NCI-H128 (cell line): Measurements from ENCODE around the gene HMCES.
A peak's percentile ranks its signal among the peaks of the same experiment; 100 is the strongest.

ENCODE experiments used
- DNase-seq: peaks from one replicate; lab custom pipeline; 2025; ENCODE audit not compliant: unreplicated experiment; lab: John Stamatoyannopoulos, UW

HMCES gene

DNA sequence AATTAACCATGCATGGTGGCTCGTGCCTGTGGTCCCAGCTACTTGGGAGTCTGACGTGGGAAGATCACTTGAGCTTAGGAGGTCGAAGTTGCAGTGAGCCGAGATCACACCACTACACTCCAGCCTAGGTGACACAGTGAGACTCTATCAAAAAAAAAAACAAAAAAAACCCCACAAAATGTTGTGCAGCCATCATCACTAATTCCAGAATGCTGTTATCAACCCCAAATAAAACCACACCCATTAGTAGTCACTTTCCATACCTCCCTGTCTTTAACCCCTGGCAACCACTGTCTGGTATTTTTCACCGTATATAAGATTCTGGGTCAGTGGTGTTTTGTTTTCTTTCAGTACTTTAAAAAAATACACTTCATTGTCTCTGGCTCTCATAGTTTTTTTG lies 16.6 kb downstream of the HMCES start:
- DNase-seq, result no peak

DNA sequence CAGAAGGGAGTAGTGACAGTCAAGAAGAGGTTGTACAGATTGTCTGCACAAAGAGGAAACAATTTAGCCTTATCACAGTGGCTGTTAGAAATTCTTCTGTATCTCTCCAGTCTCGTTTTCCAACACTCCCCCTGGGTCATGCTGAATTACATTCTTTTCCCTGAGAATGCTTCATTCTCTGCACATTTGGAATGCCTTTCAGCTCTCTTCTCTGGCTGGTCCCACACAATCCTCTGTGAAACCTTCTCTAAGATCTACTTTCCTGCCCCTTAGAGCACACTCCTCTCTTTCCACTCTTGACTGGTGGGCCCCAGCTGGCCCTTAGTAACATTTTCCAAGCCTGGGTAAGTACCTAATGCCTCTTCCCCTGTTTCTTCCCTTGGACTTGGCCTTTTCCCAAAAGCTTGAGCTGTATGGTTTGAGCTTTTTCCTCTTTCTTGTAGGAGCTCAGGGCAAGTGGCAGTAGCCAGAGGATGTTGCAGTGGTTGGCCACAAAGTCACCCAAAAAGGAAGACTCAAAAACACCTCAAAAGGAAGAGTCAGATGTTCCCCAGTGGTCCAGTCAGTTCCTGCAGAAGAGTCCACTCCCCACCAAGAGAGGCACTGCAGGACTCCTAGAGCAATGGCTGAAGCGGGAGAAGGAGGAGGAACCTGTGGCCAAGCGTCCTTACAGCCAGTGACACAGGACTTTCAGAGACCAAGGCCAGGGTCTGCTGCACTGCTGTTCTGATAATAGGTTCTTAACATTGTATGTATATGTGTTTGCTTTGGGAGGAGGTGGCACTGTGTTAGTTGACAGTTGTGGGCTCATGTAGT lies 25.7 kb downstream of the HMCES start:
- no peak for DNase-seq

DNA sequence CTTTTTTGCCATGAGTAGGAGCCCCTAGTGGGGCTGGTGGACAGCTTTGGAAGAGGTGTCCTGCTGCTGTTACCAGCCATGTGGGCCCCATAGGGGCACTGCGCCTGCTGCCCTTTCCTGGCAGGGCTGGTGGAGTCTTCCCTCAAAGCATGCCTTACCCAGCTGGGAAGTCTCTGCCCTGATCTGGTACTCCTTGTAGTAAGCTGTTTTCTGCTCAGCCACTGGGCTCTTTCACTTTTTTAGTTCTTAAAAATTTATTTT lies 26.2 kb downstream of the HMCES start:
- no peak for DNase-seq

DNA sequence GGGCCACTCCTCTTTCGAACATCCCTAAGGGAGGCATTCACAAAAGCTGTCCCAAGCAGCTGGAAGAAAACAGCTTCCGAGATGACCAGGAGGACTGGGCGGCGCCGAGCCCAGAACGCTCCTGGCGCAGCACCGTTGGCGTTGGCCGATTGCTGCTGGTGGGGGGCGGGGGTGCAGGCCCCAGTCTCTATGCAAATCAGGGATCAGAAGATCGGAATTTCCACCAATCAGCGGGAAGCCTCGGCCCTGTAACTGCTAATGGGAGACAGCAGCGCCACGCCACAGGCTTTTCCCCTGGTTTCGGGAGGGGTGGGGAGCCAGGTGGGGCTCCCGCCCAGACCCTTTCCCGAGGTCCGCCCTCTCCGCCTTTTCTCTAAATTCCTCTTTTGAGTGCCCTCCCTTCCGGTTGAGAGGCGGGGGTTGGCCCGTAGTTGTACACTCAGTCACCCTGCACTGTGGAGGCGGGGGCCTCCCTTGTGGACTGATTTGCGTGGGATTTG lies 27.0 kb downstream of the HMCES start:
- DNase-seq, result no peak

DNA sequence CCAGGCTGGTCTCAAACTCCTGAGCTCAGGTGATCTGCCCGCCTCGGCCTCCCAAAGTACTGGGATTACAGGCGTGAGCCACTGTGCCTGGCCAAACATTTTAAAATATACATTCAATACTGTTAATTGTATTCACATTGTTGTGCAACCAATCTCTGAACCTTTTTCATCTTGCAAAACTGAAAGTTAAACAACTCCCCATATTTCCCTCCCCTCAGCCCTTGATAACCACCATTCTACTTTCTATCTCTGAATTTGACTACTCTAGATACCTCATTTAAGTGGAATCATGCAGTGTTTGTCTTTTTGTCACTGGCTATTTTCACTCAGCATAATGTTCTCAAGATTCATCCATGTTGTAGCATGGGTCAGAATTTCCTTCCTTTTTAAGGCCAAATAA lies 30.0 kb downstream of the HMCES start:
- no peak for DNase-seq

DNA sequence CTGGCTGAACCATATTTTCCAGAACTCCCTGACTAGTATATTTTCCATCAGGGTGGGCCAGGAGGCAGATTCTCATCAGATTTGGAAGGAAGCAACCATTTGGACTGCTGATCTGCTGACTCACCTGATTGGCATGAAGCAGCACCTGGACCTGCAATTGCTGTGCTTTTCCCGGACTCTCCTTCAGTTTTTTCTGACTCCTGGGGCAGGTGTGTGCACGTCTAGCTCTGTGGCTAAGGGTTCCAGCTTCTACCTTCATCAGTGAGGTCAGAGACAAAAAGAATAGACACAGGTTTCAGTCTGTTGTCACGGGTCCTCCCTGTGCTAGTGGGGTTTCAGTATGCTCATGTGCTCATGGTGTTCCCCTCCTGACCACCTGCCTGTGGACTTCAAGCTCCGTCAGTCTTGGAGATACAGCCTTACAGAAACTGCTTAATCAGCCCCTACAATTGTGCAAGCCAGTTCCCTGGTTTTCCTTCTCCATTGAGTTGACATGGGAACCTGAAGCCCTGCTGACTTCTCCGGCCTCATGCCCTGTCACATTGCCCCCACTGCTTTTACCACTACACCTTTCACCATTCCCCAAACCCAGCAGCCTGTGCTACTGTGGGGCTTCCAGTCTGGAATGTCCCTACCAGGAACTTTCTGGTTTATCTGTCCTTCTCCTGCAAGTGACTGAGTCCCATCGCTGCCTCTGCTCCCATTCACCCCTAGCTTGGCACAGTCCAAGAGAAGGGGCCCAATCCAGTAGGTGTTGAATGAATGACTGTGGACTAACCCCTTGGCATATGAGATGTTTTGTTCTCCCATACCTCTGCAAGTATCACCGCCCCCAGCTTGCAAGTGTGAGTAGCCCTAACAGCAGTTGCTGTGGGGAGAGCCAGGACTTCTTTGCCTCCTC lies 31.7 kb downstream of the HMCES start:
- no peak for DNase-seq

DNA sequence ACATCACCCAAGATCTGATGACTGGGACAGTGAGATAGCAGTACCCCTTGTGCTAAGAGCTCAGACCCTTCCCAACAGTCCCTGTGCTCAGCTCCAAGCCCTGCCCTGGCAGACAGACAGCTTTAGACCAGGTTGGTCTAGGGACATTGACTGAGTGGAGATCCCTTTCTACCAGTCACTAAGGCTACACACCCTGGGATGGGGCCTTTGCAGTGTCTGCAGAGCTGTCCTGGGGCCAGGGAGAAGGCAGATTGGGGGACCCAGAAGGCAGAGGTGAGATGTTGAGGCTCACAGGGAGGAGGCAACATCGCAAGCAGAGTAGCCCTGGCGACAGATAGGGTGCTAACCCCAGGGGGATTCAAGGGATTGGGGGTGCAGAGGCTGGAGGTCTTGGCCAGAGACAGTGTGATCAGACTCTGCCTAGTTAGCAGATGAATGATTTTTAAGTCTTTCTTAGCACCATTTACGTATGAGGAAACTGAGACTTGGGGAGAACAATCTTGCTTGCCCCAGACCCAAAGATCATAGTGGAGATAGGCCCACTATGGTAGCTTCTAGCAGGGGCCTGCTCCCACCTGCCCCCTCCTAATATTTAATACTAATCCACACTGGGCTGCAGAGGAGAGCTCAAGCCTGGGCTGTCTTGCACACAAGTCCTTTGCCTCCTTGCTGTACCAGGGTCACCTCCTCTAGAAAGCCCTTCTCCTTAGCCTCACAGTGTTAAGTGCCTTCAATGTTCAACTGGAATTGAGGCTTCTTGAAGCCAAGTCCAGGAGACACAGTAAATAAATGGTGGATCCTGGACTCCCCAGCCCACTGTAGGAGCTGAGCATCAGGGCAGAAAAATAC lies 32.6 kb downstream of the HMCES start:
- DNase-seq, result no peak

DNA sequence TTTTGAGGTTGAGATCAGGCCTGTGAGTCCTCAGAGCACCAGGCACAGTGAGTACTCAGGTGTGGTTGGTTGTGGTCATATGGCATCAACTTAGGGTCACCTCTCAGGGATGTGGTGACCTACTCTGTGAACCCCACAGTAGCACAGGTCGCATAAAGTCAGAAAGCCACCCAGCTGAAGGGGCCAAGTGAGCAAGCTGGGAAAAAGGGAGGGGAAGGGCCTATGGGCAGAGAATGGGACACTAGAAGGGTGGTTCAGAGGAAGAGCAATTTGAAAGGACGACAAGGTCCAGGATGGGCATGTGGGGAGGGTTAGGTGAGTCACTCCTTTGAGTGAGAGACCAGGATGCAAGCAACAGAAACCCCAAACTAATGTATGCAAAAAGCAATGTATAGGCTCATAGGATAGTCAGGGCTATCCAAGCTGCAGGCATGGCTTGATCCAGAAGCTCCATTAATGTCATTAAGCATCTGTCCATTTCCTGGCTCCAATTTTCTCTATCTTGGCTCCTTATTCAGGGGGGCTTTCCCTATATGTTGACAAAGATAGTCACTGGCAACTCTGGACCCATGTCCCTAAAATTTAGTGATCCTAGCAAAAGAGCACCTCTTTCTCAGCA lies 33.5 kb downstream of the HMCES start:
- DNase-seq, result no peak

DNA sequence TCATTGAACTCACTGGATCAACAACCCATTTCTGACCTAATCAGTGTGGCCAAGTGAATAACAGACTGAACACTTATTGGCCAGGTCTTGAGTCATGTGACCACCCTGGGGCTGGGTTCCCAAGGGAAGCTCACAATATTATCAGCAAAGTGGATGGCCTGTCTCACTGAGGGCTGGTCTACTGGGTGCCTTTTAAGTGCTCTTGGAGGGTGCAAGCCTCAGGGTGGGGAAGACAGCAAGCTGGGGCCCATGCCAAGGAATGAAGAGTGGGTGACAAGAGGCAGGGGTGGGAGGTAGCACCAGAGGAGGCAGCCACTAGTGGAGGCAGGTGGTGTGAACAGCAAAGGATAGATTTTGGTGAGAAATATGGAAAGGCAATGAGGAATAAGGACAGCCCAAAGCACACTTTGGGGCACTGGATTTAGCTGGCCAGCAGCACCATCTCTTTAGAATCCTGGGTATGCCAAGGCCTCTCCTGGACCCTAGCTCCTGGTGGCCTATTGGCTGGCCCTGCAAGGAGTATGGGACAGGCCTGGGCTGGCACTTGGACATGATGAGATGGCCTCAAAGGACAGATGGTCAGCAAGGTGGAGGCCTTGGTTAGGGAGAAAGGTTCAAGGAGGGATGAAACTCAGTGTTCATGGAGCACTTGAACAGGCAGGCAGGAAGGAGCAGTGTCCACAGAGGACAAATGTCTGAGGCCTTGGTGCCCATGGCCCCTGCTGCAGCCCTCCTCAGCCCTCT lies 34.2 kb downstream of the HMCES start:
- no peak for DNase-seq

DNA sequence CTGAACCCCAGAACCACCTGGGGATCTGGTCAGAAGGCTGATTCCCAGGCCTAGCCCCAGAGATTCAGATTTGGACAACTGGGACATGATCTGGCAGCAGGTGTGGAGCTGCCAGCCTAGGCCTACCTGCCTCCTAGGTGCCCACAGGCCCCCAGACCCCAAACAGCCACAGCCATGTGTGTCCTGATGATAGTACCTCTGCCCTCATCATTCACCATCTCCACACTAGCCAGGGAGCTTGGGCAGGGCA lies 34.7 kb downstream of the HMCES start:
- no peak for DNase-seq

DNA sequence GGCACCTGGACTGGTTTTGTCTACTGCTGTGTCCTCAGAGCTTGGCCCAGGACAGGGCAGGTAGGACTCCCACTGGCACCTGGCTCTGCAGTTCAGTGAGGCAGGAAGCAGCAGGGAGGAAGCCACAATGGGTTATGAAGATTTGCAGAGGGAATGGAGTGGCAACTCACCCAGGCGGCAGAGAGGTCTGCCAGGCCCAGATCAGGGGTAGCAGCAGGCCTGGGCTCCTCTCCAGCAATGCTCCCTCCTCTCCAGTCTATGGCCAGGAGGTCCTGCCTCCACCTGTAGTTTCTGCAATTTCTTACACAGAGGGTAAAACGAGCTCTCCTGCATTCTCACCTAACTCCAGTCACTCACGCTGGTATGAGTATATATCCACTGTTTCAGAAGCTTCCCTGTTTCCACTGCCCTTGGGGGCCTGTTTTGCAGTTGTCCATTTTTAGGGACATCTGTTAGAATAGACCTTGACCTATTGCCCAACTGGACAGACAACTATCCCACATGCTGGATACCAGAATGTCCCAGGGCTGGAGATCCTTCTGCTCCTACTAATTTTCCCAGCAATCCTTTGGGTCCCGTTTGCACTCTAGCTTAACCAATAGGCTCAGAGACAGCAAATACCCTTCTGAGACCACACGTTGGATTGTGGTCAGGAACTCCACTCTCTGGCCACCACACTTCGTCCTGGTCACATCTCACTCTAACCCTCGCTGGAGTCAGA lies 35.2 kb downstream of the HMCES start:
- no peak for DNase-seq

DNA sequence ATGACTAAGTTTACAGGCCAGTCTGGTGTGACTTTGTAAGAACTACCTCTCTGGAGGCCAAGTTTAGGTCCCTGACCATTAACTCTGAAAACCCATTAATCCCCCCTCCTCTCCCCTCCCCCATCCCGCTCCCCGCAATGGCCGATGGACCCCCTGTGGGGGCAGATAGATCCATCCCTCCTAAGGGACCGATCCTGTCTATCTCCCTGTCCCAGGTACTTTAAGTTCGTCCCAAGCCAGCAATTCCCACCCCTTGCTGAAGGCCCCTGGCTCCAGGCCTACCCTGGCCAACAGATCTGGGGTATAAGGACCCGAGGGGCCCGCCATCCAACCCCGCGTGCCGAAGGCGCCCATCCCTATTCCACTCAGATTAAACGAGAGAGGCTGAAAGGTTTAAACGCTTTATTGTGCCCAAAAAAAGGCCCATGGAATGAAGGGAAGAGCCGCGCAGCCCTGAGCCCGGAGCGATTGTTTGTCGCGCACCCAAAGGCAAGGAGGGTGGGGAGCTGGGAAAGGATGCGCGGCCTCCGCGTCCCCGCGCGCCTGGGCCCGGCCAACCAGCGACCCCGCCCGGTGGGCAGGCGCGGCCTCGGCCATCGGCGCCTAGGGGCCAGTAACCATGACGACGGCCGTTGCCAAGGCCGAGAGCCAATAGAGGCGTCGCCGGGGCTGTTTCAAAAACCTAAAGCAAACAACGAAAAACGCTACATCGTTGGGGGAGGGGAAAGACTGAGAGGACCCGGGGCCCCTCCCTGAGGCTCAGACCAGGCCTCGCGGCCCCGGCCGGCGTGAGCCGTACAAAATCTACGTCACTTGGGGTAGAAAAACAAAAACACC lies 35.9 kb downstream of the HMCES start:
- DNase-seq, result peak; percentile 72

DNA sequence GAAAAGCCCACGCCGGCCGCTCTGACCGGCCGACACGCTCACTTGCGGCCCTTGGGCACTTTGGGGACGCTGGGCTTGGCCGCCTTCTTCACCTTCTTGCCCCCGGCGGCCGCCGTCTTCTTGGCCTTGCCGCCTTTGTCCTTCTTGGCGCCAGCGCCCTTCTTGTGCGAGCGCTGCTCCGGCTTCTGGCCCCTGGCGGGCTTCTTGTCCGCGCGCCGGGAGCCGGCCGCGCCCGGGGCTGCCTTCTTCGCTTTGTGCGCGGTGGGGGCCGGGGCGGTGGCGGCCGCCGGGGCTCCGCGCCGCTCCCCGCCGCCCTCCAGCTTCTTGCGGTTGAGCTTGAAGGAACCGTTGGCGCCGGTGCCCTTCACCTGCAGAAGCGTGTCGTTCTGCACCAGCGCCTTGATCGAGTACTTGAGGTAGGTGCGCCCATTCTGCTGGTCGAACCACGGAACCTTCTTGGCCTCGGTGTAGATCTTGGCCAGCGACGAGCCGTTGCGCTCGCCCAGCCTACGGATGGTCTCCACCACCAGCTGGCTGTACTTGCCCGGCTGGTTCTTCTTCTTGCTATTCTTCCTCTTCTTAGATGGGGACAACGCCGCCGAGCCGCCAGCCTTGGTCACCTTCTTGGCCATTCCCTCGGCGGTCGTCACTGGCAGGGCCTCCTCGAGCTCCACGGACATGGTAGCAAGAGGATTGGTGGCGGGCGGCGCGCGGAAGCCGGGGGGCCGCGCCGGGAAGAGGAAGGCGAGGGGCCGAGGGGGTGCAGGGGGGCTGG lies 36.7 kb downstream of the HMCES start:
- DNase-seq, result no peak

DNA sequence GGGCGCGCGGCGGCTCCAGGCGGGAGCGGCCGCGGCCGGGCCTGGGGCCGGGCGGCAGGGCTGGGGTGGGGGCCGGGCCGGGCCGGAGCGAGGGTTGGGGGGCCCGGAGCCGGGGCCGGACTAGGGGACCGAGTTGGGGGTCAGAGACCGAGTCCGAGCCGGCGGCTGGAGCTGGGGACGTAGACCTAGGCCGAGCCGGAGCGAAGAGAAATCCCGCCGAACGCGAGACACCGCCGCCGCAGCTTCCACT lies 37.3 kb downstream of the HMCES start:
- no peak for DNase-seq

DNA sequence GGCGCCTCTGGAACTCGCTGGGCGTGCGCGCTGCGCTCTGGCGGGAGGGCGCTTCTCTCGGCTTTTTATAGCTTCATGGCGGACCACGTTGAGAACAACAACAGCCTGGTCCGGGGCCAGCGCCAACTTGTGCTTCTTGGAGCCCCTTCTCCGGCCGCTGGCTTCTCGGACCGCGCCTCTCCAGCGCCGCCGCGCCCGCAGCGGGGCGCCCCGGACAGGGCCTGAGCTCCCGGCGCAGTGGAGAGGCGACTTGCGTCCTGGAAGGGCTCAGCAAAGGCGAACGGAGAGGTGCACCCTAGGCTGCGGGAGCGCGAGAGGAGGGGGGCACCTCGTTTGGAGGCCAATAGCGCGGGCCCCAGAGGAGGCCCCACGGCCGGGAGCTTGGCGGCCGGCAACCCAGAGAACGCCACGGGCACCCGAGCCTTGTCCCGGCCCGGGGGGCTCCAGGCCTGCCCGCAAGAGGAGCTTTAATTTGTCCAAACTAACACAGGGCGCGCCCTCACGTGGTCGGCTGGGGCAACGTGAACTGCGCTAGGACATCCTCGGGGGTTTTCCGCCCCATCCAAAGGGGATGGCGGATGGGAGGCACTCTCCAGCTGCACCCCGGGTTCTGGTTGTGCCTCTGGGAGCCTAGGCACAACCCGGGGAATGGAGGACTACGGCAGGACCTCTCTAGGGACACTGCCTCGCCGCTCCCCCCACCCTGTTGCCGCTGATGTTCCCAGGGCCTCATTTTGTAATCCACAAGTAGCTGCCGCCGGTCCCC lies 37.8 kb downstream of the HMCES start:
- DNase-seq, result peak; percentile 84

DNA sequence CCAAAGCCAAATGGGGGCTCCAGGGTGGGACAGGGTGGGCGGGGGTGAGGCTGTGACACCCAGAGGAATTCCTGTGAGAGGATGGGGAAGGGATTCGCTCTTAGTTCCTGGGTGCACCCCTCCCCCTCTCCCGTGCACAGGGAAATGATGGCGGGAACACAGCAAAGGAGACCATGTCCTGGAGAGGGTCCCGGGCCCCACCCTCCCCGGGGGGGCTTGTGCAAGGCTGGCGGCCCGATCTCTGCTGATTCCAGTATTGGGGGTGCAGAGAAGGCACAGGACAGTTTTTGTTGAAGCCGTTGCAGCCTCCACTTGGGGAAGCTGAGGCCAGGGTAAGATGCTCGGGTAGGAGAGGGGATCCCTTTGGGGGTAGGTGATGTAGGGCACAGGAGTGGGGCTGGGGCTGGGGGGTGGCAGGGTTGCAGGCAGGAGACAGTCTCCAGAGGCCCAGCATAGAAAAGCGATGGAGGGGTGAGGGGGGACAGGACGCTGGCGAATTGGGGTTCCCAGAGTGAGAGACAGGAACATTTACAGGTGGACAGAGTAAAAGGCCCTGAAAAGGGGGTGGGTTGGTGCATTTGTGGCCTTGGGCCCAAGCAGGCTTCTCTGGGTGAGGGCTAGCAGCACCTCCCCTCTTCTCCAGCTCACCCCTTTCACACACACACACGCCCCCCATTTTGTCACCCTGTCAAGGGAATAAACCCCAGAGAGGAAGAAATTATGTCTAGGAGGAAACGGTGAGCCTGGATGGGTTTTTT lies 38.5 kb downstream of the HMCES start:
- DNase-seq, result no peak

DNA sequence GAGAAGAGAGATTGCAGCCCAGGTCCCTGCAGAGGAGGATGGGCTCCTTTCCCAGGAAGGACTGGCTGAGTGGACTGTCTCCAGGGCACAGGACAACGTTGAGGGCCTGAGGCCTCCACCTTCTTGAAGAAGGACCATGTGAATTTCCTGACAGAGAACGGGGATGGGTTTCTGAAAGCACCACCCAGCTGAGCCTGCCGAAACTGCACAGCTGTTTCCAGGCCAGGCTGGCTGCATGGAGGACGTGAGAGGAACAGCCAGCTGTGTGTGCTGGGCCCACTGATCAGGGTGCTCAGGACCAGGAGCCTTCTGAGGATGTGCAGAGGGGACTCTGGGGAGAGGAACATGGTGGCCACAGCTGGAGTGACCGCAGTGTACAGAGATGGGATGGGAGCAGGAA lies 39.2 kb downstream of the HMCES start:
- no peak for DNase-seq
